Amniotic stem cell (primary cell): ENCODE results near the gene PGBD5.
"Not testable (repeated sequence)": the region's sequence is repeated elsewhere in the genome, so short reads cannot be mapped to it uniquely, and the experiment has no call there.

ENCODE experiments used
- DNase-seq: peaks from one replicate; lab custom pipeline; 2025; lab: John Stamatoyannopoulos, UW

The PGBD5 gene

DNA sequence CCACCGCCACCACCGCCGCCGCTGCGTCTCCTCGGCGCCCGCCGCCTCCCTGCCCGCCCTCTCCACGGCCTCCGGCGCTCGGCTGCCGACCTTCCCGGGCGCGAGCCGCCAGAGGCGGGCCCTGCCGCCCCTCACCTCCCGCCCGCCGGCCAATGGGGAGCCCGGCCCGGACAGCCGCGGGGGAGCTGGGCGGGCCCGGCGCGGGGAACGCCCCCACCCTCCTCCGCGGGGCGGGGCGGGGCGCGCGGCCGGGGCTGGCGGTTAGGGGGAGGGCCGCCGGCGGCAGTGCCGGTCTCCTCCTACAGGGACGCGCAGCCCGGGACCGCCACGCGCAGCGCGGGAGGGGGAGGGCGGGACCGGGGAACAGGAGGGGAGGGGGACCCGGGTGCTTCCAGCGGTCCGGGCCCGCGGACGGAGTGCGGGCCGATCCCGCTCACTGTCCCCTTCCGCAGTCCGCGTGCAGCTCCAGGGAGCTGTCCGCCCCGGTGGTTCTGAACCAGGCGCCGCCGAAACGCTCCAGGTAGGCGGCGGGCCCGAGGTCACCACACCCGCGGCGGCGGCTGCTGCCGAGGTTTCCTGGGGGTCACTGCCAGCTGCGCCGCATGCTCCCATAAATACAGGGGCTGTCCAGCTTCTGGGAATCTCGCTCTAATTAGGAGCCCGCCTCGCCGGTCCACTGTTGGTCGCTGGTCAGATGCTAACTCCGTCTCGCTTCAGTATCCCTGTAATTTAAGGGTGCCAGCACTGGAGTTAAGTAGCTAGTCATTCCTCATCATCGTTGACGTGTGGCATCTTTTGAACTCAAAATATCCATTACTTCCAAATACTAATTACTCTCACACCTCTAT, at the start of gene PGBD5:
TSS of gene PGBD5 (minus strand) at position 87 of the 848 bp plus-strand sequence. CDS start 404 bp downstream, outside the sequence.
- peak; percentile 10 for DNase-seq

GRCh38 chr1:230474924-230475323, 48.8 kb upstream of the PGBD5 start:
- not testable (repeated sequence) for DNase-seq

- not testable (repeated sequence) for DNase-seq
Observed at GRCh38 chr1:230470750-230471149, 44.6 kb upstream of the PGBD5 start.

DNA sequence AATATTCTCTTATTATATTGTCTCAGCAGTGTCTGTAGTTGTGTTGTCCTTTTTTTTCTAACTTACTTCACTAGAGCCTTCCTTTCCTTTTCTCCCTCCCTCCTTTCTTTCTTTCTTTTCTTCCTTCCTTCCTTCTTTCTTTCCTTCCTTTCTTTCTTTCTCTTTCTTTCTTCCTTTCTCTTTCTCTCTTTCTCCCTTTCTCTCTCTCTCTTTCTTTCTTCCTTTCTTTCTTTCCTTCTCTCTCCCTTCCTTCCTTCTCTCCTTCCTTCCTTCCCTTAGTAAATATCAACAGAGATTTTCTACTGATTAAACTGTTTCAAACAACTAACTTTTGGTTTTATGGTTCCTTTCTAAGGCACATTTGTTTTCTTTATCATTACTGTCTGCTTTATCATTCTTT, 43.1 kb upstream of the PGBD5 start:
- no peak for DNase-seq

- DNase-seq, result no peak
Observed at GRCh38 chr1:230465691-230466090, 39.6 kb upstream of the PGBD5 start.

DNA sequence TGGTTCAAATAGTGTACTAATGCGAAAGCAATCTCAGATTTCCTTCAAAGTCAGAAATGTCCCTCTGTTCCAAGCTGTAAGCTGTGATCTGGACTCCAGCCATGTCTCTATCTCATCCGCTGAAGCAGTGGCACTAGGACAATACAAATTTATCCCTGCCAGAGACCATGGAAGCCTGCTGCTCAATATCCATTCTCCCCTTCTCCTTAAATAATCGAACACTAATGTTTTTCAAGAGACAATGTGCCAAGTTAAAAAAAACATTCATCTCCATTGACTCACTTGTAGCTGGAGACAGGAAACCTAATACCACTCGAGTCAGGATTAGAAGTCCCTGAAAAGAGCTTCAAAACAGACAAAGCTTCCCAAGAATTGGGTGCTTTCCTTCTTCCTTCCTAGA, 38.5 kb upstream of the PGBD5 start:
- DNase-seq, result no peak

GRCh38 chr1:230463760-230464159, 37.6 kb upstream of the PGBD5 start:
- DNase-seq, result no peak

DNA sequence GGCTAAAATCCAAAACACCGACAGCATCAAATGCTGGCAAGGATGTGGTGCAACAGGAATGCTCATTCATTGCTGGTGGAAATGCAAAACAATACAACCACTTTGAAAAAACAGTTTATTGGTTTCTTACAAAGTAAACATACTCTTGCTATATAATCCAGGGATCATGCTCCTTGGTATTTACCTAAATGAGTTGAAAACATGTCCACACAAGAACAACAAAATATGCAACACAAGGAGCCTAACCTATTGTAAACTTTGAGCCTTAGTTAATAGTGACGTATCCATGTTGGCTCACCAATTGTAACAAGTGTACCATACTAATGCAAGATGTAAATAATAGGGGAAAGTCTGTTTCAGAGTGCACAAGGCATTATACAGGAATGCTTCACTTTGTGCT, 37.2 kb upstream of the PGBD5 start:
- no peak for DNase-seq

- DNase-seq, result no peak
Observed at GRCh38 chr1:230459465-230459864, 33.3 kb upstream of the PGBD5 start.

GRCh38 chr1:230458509-230458908, 32.4 kb upstream of the PGBD5 start:
- DNase-seq, result no peak

- DNase-seq, result no peak
Observed at GRCh38 chr1:230456478-230456877, 30.3 kb upstream of the PGBD5 start.

DNA sequence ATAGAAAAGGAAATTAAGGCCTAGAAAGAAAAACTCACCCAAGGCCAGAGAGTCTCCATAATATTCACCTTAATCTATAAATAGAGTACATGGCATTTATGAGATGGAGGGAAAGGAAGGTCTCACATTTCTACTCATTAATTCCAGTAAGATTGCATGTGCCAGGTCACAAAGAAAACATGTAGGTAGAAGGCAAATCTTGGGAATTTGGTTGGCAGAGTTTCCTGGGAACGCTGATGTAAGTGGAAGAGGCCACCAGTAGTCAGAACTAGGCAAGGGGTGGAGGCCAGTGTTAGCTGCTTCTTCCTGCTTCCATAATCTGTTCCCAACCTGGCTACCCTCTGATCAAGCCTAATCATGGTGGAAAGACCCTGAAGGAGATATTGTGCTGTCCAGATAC, 29.2 kb upstream of the PGBD5 start:
- DNase-seq, result no peak

- no peak for DNase-seq
Observed at GRCh38 chr1:230453377-230453776, 27.2 kb upstream of the PGBD5 start.

DNA sequence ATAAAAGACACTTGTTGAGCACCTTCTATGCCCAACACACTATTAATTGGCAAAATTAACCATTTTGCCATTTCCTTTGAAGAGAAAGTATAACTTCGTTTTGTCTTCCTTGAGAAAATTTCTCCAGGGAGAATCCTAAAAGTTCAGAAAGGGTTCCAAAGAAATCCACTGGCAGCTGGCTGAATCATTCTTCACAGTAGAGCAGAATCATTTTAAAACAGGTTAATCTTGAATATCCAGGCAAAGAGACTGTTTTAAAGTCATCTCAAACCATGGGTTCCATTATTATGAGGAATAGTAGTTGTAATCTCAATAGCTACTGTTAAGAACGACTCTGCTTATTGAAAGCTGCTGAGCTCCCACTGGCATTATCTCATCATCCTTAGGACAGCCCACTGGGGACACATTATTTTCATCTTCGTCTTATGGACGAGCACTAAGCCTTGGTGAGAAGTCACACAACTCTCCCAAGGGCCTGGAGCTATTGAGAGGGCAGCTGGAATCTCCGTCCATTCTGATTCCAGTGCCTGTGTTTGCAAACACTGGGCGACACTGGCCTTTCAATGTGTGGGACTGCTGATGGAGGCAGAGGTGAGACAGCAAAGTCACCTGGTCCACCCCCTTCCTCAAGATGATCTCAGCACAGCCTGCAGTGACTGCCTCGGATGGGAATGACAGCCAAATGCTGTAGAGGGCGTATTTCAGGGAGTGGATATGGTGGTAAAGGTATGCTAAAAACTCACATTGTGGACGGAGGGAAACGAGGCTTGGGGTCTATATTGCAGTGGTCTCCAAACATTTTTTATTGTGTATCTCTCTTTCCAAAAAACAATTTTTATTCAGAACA, 15.3 kb upstream of the PGBD5 start:
- DNase-seq, result no peak

- DNase-seq, result no peak
Observed at GRCh38 chr1:230435108-230435507, 9.0 kb upstream of the PGBD5 start.

DNA sequence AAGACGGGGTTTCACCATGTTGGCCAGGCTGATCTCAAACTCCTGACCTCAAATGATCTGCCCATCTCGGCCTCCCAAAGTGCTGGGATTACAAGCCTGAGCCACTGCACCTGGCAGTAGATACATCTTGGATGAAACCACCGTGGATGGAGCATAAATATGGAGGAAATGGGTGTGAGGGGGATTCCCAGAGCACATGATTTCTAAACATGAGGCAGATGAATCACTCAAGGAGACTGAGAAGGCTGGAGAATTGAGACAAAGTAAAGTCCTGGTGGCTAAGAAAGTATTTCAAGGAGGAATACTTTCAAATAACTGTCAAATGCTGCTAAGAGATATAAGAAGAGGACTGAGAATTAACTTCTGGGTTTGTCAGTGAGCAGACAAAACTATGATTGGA, 5.4 kb upstream of the PGBD5 start:
- no peak for DNase-seq

DNA sequence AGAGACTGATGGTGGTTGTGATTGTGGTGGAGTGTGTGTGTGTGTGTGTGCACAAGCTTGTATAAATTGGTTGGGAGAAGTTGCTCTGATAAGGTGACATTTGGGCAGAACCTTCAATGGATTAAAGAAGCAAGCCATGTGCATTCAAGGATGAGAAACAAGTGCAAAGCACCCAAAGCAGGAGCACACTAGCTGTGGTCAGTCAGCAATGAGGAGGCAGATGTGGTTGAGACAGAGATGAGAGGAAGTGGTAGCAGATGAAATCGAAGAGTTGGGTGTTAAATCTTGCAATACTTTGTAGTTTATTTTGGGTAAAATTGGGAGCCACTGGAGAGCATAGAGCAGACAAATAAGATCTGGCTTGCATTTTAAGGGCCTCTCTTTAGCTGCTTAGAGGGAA, 4.4 kb upstream of the PGBD5 start:
- DNase-seq, result no peak

DNA sequence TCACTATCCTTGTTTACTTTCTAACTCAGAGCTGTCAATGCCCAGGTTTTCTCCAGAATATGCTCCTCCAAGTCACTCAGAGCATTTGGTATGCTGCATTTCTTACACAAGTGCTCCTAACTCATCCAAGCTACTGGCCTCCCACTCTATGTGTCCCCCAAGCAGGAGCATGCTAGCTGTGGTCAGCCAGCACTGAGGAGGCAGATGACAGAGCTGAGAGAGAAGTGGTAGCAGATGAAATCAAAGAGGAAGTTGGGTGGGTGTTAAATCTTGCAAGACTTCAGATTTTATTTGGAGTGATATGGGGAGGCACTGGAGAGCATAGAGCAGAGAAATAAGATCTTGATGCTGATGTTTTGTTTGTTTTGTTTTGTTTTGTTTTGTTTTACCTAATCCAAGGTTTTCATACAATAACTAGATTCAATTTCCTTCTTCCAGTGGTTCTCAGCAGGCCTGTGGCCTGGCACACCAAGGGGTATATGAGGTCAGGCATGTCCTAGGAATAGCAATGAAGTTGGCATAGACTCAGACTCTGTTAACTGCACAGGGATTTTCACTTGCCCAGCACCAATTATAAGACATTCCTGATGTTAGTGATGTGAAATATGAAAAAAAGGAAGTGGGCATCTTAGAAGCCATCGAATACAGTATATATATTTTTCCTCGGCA, 3.1 kb upstream of the PGBD5 start:
- no peak for DNase-seq

DNA sequence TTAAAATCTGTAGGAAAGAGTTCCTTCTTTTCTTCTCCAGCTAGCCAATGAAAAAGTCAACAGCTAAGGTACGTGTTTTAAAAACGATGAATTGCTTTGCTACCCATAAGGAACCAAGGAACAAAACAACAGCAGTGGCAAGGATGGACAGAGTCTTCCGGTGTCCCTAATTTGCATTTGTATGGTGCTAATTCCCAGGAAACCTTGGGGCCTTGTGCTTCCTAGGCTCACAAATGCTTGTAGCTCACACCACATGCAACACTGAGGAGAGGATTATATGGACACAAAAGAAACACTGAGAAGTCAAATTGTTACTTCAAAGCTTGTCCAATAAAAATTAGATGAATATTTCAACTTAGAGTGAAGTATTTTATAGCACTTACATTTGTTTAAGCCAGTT, 1.8 kb upstream of the PGBD5 start:
- DNase-seq, result no peak

- no peak for DNase-seq
Observed at GRCh38 chr1:230427094-230427876, 1.2 kb upstream of the PGBD5 start.

DNA sequence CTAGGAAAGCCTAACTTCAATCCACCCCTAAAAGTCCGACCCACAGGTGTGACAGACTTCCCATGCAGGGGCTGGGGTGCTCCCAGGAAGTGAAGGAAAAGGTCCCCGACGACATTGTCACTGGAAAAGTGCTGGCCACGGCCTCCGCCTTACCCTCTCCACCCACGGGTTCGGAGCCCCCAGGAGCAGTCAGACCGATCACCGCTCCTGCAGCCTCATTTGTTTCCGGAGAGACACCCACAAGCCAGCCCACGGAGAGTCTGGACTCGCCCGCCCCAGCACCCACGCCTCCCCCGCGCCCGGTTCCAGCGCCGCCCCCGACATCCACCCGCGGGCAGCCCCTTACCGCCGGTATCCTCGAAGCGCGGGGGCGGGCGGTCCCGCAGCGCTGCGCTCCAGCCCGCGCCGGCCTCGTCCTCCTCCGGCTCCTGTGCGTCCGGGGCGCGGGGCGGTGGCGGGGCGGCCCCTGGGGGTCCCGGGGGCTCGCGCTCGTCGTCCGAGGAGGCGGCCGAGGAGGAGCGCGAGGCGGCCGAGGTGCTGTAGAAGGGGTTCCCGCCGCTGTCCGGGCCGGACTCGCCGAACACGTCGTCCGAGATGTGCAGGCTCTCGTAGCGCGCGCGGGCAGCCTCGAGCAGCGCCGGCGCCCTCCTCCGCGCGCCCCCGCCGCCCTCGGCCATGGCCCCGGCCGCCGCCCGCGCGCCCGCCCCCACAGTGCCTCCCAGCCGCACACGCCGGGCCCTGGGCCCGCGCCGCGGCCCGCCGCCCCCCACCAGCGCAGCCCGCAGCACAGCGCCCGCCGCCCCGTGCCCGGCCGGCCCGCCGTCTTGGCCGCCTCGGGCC, 660 bp downstream of the PGBD5 start:
- DNase-seq, result no peak
